ENCODE results near the gene MGLL.

The MGLL gene

GRCh38 chr3:127739347-127740135 is 82.8 kb downstream of the MGLL start:
- Mint-ChIP-seq H3K4me1 (peaks cover 47% of the 10 kb centered on the region), H3K27me3 (ENCODE audit: low read depth) (no peaks in the 10 kb centered on the region), H3K36me3 (ENCODE audit: low read depth) (no peaks in the 10 kb centered on the region), H3K9me3 (no peaks in the 10 kb centered on the region), H3K4me3 (no peak overlapping the region), H3K27ac (peak overlapping the region in 2 of 3 experiments; percentile 83 to 92)
- TF ChIP-seq CTCF (IDR thresholded peaks at IDR 0.05; ENCODE audit: unreplicated experiment in 3 of 3), result no peak

GRCh38 chr3:127738192-127738840 is 84.0 kb downstream of the MGLL start:
- Mint-ChIP-seq H3K4me3 (no peak overlapping the region), H3K4me1 (peaks cover 44% of the 10 kb centered on the region), H3K27ac (peak overlapping the region in 2 of 3 experiments; percentile 57 to 92)

GRCh38 chr3:127736801-127737539 is 85.3 kb downstream of the MGLL start:
- H3K36me3 Mint-ChIP-seq (ENCODE audit: low read depth), result no peaks in the 10 kb centered on the region
- no peak overlapping the region for H3K4me3 Mint-ChIP-seq
- peaks cover 50% of the 10 kb centered on the region for H3K4me1 Mint-ChIP-seq
- TF ChIP-seq CTCF (IDR thresholded peaks at IDR 0.05; ENCODE audit: unreplicated experiment in 3 of 3), result no peak
- H3K27ac Mint-ChIP-seq, result peak overlapping the region in 2 of 3 experiments; percentile 94
- H3K9me3 Mint-ChIP-seq, result no peaks in the 10 kb centered on the region
- H3K27me3 Mint-ChIP-seq (ENCODE audit: low read depth), result peaks cover 7% of the 10 kb centered on the region

More at GRCh38 chr3:127738192-127738840, 84.0 kb downstream of the MGLL start:
- peaks cover 2% of the 10 kb centered on the region for H3K27me3 Mint-ChIP-seq (ENCODE audit: low read depth)
- H3K9me3 Mint-ChIP-seq, result no peaks in the 10 kb centered on the region
- H3K36me3 Mint-ChIP-seq (ENCODE audit: low read depth), result no peaks in the 10 kb centered on the region
- TF ChIP-seq CTCF (IDR thresholded peaks at IDR 0.05; ENCODE audit: unreplicated experiment in 3 of 3), result no peak

- H3K27ac Mint-ChIP-seq, result peak overlapping the region; percentile 94 to 97 (median 94)
- H3K36me3 Mint-ChIP-seq (ENCODE audit: low read depth), result no peaks in the 10 kb centered on the region
- peaks cover 56% of the 10 kb centered on the region for H3K4me1 Mint-ChIP-seq
- no peak for TF ChIP-seq CTCF (IDR thresholded peaks at IDR 0.05; ENCODE audit: unreplicated experiment in 3 of 3)
- peaks cover 7% of the 10 kb centered on the region for H3K27me3 Mint-ChIP-seq (ENCODE audit: low read depth)
- H3K4me3 Mint-ChIP-seq, result peak overlapping the region in 1 of 3 experiments; percentile 41
- no peaks in the 10 kb centered on the region for H3K9me3 Mint-ChIP-seq
These were observed 86.3 kb downstream of the MGLL start for GRCh38 chr3:127735767-127736693.

GRCh38 chr3:127734754-127735473 is 87.4 kb downstream of the MGLL start:
- Mint-ChIP-seq H3K4me3 (peak overlapping the region; percentile 4 to 16 (median 7)), H3K4me1 (peaks cover 60% of the 10 kb centered on the region), H3K27ac (peak overlapping the region; percentile 94 to 97 (median 94)), H3K36me3 (ENCODE audit: low read depth) (no peaks in the 10 kb centered on the region), H3K27me3 (ENCODE audit: low read depth) (peaks cover 7% of the 10 kb centered on the region), H3K9me3 (no peaks in the 10 kb centered on the region)
- TF ChIP-seq CTCF (IDR thresholded peaks at IDR 0.05; ENCODE audit: unreplicated experiment in 3 of 3), result no peak
